ENCODE measurements around the gene NFIB.

NFIB gene

DNA sequence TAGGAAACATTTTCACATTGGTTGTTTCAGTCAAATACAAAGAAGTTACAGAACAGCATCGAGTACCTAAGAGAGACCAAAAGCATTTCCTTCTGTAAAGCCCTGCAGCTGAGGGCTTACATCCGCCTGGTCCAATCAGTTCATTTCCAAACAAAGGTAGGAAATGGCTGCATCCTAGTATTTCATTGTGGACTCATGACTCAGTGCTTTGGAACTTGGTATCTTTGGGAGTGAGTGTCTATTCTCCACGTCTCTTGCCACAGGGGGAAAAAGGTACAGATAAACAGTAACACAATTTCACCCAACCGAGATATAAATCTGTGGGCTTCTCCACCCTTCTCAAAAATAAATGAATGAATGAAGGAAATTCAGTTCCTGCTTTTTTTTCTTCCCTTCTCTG, 75.4 kb downstream of the NFIB start:
- DNase-seq = no peak

DNA sequence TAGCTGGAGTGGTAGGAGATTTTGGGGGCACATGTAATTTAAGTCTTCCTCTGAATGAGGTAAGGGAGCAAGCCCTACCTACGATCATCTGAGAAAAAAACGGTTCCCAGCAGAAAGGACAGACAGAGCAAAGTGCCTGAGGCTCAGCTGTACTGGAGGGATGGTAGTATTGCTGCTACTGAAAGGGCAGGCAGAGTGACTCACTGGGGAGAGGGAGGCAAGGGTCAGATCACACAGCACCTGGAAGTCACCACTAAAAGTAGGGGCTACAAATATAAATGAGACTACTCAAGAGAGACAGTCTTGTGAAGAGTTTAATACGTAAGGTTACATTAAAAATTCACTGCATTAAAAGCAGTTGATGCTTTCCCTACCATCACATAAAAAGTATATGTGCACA, 75.9 kb downstream of the NFIB start:
- DNase-seq = no peak

DNA sequence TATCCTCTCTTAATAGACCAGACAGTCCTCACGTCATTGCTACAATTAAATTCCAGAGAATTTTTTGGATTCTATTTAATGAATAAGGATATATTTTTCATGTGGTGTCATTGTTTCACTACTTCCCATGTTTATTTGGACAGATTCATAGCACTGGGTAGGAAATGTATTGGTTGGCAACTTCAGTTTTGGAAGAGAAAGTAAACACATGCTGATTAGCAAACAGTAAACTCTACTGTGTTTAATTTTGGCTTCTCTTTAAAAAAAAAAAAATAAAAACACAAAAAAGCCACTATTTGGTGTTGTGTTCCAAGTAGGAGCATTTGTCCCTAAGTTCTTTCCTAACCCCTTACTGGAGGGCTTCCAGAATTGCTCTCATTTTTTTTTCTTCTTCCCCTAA, 77.3 kb downstream of the NFIB start:
- no peak for DNase-seq

DNA sequence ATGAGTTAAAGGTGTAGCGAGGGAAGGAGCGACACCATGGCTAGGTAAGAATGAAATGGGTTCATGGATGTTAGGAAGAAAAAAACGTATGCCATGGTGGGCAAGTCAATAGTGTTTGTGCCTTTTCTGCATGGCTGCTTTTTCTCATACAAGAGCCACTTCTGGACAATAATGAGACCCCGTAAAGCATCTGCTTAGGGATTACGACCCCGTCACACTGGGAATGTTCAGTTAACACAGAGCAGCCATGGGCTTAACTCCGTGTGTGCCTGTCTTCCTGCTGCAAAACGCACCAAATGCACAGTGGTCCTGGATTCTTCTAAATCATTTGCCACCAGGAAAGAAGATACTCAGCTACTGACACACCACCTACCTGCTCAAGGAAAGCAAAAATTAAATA, 81.8 kb downstream of the NFIB start:
- DNase-seq = no peak

DNA sequence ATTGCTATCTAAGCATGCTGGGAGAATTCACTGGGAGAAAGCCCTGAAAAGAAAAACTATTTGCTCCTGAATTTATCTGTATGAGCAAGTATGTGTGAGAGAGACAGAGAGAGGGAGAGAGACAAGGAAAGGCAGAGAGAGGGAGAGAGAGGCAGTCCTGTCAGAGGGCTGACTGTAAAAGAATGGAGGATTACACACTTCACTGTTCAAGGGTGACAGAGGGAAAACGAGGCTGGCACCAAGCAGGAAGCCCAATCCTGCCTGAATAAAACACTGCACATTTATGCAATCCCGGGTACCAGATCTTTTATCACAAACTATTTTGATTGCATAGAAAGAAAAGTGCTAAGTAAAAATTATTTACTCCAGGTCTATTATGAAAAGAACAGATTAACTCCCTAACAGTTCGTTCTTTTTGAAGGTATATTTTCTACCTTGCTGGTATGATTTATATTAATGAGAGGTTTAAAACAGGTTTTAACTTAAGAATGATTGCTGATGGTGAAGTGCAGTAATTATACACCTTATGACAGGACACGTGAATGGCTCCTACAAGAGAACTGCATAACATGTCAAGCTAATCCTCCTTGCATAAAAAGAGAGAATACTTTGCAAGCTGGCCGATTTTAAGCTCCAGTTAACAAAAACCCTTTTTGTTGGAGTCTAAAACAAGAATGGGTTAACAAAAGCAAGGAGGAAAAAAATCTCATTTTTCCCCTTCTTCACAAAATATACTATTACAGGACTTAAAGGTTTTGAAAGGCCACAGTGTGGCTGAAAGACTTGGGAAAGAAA, 82.5 kb downstream of the NFIB start:
- DNase-seq = no peak

DNA sequence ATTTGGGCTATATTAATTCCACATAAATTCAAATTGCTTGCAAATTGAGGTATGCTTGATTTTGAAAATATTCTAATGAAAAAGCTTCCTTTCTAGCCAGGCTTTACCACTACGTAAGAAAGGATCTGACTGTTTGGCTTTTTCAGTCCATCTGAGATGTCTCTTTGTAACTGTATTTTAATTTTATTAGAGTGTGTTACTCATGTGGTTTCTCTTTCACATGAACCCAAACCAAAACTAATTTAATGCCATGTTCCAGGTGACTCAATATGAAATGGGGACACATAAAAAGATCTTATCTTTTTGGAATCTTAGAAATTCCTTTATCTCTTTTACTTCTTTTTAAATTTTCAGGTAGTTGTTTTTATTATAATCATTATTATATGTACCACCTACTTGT, 85.3 kb downstream of the NFIB start:
- no peak for DNase-seq

DNA sequence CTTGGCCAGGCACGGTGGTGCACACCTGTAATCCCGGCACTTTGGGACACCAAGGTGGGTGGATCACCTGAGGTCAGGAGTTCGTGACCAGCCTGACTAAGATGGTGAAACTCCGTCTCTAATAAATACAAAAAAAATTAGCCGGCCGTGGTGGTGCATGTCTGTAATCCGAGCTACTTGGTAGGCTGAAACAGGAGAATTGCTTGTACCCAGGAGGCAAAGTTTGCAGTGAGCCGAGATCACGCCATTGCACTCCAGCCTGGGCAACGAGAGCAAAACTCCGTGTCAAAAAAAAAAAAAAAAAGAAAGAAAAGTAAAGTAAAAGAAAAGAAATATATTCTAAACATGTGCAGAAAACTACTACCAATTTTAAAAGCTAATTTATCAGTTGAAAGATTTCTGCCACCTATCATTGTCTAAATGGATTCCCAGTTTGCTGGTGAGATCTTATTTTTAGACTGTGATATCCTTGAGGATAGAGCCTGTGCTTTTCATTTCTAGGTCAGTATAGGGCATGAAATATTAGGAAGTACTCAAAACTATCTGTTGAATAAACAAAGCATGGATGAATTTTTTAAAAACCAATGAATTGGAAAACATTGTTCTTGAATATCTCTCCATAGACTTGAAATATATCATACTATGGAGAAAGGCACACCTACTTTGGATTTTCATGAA, 86.9 kb downstream of the NFIB start:
- no peak for DNase-seq

DNA sequence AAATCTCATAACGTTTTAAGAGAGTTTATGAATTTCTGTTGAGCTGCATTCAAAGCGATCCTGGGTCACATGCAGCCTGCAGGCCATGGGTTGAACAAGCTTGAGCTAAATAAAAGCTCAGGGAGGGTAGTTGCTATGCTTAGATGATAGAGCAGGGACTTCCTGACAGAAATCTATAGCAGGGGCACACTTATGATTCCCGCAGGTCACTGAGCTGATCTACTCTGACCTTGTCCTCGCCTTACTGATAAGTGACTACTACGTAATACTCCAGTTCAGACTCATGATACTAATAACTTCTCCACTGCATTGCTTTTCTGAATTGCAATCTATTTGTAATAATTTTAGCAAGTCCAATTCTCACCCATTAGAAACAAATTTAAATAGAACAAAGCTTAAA, 90.9 kb downstream of the NFIB start:
- no peak for DNase-seq

DNA sequence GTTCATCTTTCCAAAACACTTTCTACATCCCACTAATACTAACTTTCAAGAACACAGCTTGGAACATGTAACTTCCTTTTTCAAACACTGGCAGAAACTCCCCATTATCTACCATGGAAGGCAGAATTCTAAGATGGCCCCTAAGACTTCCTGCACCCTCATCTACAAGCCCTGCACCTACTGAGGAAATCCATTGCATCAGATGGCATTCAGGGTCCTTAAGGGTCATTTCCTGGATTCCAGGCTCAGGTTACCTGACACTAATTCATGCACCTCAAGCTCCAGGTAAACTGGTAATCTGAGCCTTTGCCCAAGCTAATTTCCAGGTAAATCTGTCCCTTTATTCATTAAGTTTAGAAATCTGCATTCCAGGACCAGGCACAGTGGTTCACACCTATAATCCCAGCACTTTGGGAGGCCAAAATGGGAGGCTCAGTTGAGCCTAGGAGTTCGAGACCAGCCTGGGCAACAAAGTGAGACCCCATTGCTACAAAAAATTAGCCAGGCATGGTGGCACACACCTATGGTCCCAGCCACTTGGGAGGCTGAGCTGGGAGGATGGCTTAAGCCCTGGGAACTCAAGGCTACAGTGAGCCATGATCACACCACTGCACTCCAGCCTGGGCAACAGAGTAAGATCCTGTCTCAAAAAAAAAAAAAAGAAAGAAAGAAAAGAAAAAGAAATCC, 91.6 kb downstream of the NFIB start:
- no peak for DNase-seq

DNA sequence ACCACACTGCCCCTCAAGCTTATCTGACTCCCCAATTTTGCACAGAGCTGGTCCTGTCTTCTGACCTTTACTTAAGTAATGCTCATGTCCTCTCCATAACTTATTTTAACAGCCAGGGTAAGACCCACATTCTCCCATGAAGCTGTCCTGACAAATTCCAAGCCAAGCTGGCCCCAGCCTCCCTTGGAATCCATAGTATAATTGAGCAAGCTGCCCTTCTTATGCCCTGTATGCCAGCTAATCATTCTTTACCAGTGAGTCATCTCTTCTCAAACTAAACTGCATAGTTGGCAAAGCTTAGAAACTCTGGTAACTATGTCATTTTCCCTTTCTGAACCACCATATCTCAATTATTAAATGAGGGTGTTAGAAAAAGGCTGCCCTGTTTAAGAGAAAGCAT, 92.4 kb downstream of the NFIB start:
- DNase-seq = peak; percentile 14

DNA sequence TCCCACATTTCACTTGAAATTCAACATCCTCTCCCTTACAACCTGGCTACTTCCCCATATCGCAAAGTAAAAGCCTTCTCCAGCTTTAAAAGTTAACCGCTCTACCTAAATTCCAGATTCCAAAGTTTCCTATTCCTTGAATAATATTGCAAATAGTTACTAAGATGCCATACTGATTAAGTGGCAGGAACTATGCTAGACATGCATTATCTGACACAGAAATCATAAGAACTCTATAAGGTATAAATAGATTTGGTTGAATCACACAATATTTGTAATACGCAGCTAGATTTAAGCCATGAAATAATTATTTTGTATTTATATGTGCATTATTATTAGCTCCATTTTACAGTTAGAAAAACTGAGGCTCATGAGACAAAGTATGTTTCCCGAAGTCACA, 92.8 kb downstream of the NFIB start:
- DNase-seq = no peak

DNA sequence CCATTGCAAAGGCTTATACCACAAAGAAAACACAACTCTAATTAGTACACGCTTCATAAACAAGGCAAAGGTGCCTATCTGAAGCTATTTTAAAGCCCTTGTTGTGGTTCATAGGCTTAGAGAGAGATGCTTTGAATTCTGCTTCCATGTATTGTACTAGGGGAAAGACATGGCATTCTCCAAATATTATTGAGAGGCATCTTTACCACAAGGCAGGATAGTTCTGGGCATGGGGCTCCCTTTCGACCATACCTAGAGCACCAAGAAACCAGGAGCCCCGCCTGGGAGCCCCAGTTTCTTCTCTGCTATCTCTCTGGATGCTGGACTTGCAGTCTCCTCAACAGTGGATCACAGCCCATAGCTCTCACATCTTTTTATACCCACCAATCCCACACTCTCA, 93.7 kb downstream of the NFIB start:
- no peak for DNase-seq

DNA sequence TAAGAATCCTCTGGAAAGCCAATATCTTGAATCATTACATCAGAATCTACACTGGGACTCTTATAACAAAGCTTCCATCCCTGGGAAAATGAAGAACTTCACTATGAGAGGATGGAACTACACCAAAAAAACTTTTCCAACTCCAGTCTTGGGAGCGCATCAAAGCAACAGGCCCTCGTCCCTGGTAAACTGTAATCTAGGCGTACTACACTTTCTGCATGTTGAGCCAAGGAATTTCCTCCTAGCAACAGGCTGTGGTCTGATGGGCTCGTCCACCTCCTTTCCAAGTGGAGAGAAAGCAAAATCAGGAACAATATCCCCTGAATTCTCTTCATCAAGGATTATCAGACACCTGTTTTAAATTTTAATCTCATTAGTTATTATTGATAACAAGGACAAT, 94.1 kb downstream of the NFIB start:
- no peak for DNase-seq

DNA sequence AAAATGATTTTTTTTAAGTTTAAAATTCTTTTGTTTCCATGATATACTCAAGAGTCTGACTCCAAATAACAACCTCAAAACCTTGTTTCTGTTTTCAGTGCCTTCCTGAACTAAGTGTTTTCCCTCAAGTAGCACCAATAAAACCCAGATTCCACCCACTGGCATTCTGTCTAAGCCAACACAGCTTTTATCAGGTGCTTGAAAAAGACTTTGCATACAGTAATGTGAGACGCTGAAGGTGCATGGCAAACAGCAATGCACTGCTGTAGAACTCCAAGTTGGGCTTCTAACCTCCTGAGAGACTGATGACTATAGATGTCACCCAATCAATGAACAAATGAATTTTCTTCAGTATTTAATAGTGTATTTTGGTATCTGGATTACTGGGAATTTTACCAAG, 95.7 kb downstream of the NFIB start:
- no peak for DNase-seq

DNA sequence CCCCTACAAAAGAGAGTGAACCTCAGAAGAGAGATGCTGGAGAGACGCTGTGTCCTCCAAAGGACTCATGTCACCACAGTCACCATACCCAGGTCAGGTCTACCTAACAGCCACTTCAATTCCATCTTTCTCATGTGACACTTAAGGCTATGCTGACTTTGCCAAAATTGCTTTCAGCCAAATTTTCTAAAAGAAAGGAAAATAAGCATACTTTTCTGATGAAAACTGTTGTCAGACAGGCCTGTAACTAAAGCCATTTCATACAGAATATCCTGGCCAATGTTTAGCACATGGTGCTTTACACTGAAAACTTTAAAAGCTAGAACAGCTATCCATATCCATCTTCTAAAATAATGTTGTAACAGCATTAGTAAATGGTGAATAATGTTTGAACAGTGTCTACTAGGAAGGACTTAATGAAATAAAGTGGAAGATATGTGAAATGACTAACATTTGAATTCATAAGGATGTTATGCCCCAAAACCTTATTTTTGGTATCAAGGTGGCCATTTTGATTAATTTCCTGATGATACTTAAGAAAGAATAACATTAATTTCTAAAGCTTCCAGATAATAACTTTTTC, 97.2 kb downstream of the NFIB start:
- no peak for DNase-seq

DNA sequence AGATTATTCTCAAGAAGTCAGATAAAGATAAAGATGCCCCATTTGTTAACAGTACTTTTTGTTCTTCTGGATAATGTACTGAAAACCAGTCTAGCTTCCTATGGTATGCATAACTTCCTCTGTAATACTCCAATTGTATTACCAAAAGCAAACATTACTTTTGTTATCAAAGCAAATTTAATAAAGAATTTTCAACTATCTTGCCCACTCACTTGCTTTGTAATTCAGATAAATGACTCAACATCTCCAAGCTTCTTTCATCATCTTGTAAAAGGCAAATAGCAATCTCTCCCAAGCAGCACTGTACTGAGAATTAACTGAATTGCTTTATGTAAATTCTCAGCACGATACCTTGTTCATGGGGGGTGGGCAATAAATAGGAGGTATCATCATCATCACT, 98.3 kb downstream of the NFIB start:
- no peak for DNase-seq

DNA sequence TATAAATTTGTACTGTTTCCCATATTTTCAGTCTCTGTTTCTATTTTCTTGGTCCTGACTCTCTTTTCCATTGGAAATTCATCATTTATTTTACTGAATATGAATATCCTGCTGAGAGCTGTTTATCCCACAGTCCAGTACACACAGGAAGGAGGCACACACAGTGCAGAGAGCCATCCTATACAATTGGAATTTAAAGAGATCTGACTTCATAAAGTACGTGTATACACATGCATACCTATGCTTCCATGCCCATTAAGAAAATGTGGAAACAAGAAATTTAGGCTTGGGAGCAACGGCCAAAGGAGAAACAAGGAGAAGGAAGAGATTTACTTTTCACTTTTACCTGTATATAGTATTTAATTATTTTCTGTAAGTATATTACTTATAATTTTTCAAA, 99.2 kb downstream of the NFIB start:
- DNase-seq = no peak

DNA sequence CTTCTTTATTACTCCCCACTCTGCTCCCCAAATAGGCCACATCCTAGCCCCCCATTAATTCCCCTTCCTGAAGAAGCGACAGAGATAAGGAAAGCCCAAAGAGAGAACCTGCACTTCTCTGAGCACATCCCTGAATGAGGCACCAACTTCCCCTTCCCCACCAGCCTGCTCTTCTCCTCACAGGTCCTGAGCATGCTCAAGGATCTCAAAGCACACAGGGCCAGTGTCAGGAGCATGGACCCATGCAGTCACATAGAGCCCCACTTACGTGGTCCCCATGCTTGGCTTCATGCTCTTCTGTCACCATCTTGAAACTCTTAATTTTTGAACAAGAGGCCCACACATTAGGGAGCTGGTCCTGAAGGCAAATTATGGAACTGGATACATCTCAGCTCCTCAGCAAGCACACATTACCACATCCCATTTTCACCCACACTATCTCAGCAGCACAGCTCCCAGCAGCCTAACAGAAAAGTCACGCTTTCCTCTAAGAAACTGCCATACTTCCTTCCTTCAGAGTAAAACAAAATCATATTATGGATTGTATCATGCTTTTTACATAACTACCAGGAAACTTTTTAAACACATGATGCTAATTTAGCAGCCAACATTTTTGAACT, 99.8 kb downstream of the NFIB start:
- DNase-seq = no peak

DNA sequence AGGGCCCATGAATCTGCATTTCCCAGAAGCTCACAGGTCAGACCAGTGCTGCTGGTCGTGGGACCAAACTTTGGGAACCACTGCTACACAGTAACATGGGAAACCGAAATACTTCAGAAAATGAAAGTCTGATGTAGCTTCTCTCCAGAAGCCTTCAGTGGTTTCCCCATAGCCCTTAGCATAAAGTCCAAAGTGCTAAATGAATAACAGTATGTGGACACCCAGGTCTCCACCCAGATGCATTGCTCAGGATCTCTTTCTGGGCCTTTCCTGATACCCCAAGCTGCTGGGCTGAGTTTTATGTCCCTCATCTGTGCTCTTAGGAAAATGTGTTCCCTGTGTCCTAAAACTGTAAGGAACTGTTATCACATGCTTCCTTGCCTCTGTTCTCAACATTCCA, 100.4 kb downstream of the NFIB start:
- no peak for DNase-seq

DNA sequence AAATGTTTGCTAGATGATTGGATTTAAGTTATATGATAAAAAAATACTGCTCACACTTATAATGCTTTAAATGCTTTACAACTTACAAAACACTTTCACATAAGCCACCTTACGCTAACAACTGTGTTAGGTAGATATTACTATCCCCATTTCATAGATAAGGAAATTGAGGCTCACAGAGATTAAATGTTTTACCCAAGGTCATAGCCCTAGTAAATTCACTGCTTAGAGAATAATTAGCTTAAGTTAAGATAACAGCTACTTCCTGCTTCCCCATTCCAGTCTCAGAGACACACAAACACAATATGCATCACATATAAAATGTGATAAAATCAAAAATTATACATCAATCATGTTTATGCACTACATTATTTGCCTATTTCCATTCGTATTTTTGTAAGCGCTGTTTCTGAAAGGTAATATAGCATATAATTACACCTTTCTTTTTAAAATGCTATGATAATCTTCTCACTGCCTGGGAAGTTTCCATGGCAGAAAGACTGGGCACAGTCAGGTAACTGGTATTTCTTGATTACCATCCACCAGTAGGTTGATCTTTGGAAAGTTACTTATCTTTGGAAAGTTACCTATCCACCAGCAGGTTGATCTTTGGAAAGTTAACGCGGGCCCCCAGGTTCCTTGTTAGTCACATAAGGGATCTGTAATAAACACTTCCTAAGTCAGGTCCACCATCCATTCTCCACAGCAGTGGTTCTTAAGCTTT, 101.1 kb downstream of the NFIB start:
- DNase-seq = no peak

DNA sequence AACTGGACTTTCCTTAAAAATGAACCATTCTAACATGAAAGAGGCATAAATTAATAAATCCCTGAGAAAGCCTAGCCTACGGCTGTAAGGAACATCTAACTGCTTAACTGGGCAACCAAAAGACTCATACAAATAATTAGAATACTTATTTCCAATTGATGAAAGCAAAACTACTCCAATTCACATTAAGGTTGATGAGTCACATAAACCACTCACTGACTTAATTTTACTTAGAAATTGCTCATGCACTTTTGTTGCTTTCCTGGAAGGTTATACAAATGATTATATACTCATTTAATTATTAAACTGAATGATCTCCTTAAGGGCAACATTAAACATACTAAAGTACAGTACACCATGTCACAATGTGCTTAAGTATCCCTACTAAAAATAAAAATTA, 101.9 kb downstream of the NFIB start:
- peak; percentile 12 for DNase-seq

DNA sequence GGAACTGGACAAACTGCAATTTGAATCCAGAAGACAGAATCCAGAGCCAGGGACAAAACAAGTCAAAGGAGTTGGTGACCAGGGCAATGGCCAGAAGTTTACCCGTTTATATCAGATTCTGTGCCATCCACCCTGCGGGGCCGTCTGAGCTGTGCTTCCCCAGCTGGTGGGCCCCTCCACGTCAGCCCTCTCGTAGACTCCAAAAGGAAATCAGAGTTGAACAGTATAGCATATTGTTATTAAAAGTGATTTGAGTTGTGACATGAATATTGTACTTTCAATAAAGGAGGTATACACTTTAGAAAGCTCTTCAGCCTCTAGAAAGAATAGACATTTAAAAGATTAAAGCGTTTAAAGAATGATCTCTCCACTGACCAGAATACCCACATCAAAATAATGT, 102.4 kb downstream of the NFIB start:
- no peak for DNase-seq

DNA sequence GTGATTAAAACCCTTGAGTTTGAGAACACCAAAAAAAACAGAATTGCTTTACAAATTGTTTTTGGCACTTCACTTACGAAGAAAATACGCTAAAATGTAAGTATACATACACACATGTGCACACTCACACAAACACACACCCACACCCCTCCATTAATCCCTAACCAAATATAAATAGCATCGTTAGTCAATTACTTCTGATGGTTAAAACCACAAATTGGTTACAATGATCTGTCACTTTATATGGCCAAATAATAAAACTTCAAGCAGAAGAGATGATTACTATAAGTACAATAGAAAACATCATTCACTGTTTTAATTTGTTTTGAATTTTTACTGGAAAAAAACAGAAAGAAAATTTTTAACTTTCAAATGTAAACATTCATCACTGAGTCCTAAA, 103.5 kb downstream of the NFIB start:
- no peak for DNase-seq

Data from HCEC 1CT (cell line).